Endothelial cell of umbilical vein (primary cell): ENCODE results near the gene ABCC10.

ENCODE experiments used
- EZH2 ChIP-seq: IDR thresholded peaks from 2 replicates; pipeline ENCODE4 v1.6.1; 2012; ENCODE audit warnings: borderline replicate concordance, low read depth, mild to moderate bottlenecking, moderate library complexity, low read length, inconsistent platforms; ENCODE audit not compliant: severe bottlenecking
- FOS ChIP-seq: IDR thresholded peaks from 2 replicates; pipeline ENCODE4 v1.6.1; 2011; ENCODE audit warnings: mild to moderate bottlenecking, low read length, moderate library complexity, borderline replicate concordance; ENCODE audit not compliant: insufficient read depth
- JUN ChIP-seq: IDR thresholded peaks from 2 replicates; pipeline ENCODE4 v1.6.1; 2011; ENCODE audit warnings: borderline replicate concordance, low read depth; ENCODE audit not compliant: insufficient read length, insufficient read depth
- POLR2A ChIP-seq: IDR thresholded peaks from 2 replicates; pipeline ENCODE4 v1.6.1; 2012; ENCODE audit warnings: low read depth, mild to moderate bottlenecking, control low read depth, low read length
- POLR2AphosphoS5 ChIP-seq: IDR thresholded peaks from 2 replicates; pipeline ENCODE4 v1.6.1; 2012; ENCODE audit warnings: low read depth, mild to moderate bottlenecking, control low read depth, low read length, moderate library complexity; ENCODE audit not compliant: insufficient read depth
- TF ChIP-seq, protein P1 (sequence below), 2 donors: IDR thresholded peaks; 1 replicate in 1 of 2; 2 replicates in 1 of 2; pipeline ENCODE4 v1.5.1; 2011; ENCODE audit warnings: low read length in 2 of 2, mild to moderate bottlenecking in 2 of 2, moderate library complexity in 2 of 2, control low read depth in 1 of 2, inconsistent platforms in 1 of 2, low read depth in 1 of 2; ENCODE audit not compliant: insufficient read depth in 1 of 2; ENCODE audit errors: extremely low read depth in 1 of 2

DNA sequence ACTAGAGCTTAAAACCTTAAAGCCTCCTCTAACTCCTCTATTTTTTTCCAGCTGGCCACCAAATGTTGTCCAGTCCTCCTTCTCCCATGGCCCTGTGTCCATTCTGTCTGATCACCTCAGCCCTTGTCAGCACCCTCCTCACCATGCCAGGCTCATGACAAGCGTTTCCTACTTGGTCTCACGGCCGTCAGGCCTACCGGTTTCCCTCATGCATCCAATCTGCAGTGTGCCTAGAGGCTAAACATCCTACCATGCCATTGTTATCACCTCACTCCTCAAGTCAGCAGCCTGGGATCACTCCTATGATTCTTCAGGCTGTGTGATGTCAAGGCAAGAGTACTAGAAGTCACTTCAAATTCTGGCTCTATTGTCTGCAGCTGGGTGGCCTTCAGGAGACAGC is 40.4 kb downstream of the ABCC10 start:
- TF ChIP-seq POLR2A (no peak), EZH2 (no peak), FOS (no peak), POLR2AphosphoS5 (no peak), JUN (no peak)
- TF ChIP-seq, protein P1, sequence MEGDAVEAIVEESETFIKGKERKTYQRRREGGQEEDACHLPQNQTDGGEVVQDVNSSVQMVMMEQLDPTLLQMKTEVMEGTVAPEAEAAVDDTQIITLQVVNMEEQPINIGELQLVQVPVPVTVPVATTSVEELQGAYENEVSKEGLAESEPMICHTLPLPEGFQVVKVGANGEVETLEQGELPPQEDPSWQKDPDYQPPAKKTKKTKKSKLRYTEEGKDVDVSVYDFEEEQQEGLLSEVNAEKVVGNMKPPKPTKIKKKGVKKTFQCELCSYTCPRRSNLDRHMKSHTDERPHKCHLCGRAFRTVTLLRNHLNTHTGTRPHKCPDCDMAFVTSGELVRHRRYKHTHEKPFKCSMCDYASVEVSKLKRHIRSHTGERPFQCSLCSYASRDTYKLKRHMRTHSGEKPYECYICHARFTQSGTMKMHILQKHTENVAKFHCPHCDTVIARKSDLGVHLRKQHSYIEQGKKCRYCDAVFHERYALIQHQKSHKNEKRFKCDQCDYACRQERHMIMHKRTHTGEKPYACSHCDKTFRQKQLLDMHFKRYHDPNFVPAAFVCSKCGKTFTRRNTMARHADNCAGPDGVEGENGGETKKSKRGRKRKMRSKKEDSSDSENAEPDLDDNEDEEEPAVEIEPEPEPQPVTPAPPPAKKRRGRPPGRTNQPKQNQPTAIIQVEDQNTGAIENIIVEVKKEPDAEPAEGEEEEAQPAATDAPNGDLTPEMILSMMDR (IDR thresholded peaks at IDR 0.05; ENCODE audit: extremely low read depth in 1 of 2, insufficient read depth in 1 of 2, low read depth in 1 of 2, low read length in 2 of 2) = no peak
